KOPT-K1 (cell line): ENCODE results near the gene DAB2IP.

Experiments used
- H3K27ac ChIP-seq: fragments of 200-600 bp; sonication (generic); 2 replicates; pipeline ENCODE4 v1.5.1; 2016; ENCODE audit warnings: antibody characterized with exemption, mild to moderate bottlenecking, low read depth, low read length; ENCODE audit not compliant: poor library complexity, severe bottlenecking
- H3K36me3 ChIP-seq: fragments of 200-600 bp; sonication (generic); 2 replicates; pipeline ENCODE4 v1.5.1; 2017; ENCODE audit warnings: antibody characterized with exemption, mild to moderate bottlenecking, low read length, moderate library complexity; ENCODE audit not compliant: insufficient read depth
- H3K9me3 ChIP-seq: fragments of 200-600 bp; sonication (generic); 2 replicates; pipeline ENCODE4 v1.5.1; 2017; ENCODE audit warnings: antibody characterized with exemption, low read length, mild to moderate bottlenecking; ENCODE audit not compliant: insufficient read depth, poor library complexity, severe bottlenecking

DAB2IP gene

GRCh38 chr9:121755581-121755980, 104.1 kb downstream of the DAB2IP start:
- no peak overlapping the region for H3K27ac ChIP-seq

GRCh38 chr9:121756474-121757280, 105.2 kb downstream of the DAB2IP start:
- H3K27ac ChIP-seq: no peak overlapping the region
- no peaks in the 10 kb centered on the region for H3K9me3 ChIP-seq
- H3K36me3 ChIP-seq: no peaks in the 10 kb centered on the region

More at GRCh38 chr9:121755581-121755980, 104.1 kb downstream of the DAB2IP start:
- H3K9me3 ChIP-seq: no peaks in the 10 kb centered on the region
- H3K36me3 ChIP-seq: no peaks in the 10 kb centered on the region

DNA sequence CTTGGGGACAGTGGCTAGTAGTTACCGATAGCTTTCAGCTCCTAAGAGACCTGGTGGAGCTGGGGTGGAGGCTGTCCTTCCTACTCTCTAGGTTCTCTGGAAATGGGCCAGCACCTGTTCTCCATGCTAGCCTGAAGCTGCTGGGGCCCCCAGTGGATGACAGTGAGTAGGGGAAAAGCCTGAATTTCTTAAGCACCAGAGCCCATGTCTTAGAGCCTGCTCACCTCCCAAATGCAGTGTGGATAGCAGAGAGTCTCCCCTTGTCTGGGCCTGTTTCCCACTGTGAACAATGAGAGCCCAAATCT, 105.8 kb downstream of the DAB2IP start:
- H3K27ac ChIP-seq: no peak overlapping the region
- no peaks in the 10 kb centered on the region for H3K9me3 ChIP-seq
- H3K36me3 ChIP-seq: no peaks in the 10 kb centered on the region

GRCh38 chr9:121758693-121759092, 107.3 kb downstream of the DAB2IP start:
- no peak overlapping the region for H3K27ac ChIP-seq
- no peaks in the 10 kb centered on the region for H3K9me3 ChIP-seq
- H3K36me3 ChIP-seq: no peaks in the 10 kb centered on the region

DNA sequence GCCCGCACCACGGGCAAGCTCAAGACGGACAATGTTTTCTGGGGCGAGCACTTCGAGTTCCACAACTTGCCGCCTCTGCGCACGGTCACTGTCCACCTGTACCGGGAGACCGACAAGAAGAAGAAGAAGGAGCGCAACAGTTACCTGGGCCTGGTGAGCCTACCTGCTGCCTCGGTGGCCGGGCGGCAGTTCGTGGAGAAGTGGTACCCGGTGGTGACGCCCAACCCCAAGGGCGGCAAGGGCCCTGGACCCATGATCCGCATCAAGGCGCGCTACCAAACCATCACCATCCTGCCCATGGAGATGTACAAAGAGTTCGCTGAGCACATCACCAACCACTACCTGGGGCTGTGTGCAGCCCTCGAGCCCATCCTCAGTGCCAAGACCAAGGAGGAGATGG, 108.6 kb downstream of the DAB2IP start:
- no peaks in the 10 kb centered on the region for H3K9me3 ChIP-seq
- no peak overlapping the region for H3K27ac ChIP-seq
- no peaks in the 10 kb centered on the region for H3K36me3 ChIP-seq

DNA sequence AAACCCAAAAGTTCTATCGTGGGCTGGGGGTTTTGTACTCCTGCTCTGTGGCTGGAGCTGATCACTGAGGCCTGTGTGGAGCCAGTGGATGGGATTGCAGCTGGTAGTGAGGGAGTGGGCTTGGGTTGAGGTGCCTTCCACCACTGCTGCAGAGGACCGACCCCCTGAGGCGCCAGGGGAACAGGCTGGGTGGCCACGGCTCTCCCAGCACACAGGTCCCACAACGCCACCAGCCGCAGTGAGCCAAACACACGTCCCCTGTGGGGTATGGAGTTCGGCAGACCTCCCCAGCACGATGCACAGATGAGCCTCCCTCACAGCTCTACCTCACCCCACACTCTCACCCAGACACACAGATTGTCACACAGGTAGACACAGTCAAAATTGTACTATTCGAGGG, 109.1 kb downstream of the DAB2IP start:
- Histone ChIP-seq H3K36me3 (no peaks in the 10 kb centered on the region), H3K9me3 (no peaks in the 10 kb centered on the region), H3K27ac (no peak overlapping the region)

DNA sequence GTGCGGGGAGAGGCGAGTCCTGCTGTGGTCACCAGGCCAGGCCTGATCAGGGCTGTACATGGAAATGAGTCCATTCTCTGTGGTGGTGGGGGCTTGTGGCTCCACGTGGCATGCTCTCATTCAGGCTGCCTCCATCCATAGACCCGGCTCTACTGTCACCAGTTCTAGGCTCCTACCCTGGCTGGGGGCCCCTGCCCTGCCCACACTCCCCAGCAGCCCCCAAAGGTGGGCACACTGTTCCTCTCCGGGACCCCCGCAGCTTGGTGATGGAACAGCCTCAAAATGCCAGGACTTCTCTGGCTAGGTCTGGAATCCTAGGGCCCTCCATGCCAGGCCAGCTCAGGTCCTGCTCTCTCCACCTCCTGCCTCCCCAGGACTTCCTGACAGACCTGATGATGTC, 111.7 kb downstream of the DAB2IP start:
- Histone ChIP-seq H3K27ac (no peak overlapping the region), H3K36me3 (no peaks in the 10 kb centered on the region), H3K9me3 (no peaks in the 10 kb centered on the region)

DNA sequence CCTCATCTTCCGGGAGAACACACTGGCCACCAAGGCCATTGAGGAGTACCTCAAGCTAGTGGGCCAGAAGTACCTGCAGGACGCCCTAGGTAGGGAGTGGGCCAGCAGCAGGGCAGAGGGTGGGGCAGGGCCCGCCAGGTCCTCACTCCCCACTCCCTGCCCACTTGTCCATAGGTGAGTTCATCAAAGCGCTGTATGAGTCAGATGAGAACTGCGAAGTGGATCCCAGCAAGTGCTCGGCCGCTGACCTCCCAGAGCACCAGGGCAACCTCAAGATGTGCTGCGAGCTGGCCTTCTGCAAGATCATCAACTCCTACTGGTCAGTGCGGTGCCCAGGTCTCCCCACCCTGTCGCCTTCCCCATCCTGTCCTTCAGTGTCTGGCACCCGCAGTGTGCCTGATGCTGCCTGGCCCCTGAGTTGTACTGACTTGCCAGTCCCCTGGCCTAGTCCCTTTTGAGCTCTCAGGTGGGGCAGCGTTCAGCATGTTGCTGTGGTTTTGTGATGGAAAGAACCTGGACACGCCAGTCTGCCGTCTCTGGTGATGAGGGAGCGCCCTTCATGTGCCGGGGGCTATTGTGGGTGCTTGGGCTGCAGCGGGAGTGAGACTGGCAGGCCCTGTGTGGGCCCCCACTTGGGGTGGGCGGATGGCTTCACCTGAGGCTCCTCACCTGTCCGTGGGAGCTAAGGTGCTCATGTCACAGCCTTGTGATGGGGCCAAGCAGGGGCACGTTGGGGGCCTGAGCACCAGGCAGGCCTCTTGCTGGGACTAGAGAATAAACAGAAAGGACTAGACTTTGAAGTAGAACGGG, 112.3 kb downstream of the DAB2IP start:
- H3K36me3 ChIP-seq: no peaks in the 10 kb centered on the region
- no peak overlapping the region for H3K27ac ChIP-seq
- H3K9me3 ChIP-seq: no peaks in the 10 kb centered on the region

DNA sequence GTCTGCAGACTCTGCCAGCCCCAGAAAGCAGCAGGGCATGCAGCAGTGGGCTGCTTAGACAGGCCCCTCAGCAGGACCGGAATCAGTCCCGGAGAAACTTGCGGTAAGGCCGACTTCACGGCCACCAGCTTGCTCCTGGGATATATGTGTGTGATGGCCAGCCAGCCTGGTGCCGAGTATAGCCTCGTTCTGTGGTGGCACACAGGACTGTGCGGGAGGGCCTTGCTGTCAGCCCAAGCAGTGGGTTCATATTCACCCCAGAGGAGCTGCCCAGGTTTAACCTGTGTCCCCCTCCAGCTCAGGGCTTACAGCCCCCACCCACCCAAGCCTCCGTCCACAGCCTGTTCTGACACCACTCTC, 112.9 kb downstream of the DAB2IP start:
- Histone ChIP-seq H3K27ac (no peak overlapping the region), H3K9me3 (no peaks in the 10 kb centered on the region), H3K36me3 (no peaks in the 10 kb centered on the region)

DNA sequence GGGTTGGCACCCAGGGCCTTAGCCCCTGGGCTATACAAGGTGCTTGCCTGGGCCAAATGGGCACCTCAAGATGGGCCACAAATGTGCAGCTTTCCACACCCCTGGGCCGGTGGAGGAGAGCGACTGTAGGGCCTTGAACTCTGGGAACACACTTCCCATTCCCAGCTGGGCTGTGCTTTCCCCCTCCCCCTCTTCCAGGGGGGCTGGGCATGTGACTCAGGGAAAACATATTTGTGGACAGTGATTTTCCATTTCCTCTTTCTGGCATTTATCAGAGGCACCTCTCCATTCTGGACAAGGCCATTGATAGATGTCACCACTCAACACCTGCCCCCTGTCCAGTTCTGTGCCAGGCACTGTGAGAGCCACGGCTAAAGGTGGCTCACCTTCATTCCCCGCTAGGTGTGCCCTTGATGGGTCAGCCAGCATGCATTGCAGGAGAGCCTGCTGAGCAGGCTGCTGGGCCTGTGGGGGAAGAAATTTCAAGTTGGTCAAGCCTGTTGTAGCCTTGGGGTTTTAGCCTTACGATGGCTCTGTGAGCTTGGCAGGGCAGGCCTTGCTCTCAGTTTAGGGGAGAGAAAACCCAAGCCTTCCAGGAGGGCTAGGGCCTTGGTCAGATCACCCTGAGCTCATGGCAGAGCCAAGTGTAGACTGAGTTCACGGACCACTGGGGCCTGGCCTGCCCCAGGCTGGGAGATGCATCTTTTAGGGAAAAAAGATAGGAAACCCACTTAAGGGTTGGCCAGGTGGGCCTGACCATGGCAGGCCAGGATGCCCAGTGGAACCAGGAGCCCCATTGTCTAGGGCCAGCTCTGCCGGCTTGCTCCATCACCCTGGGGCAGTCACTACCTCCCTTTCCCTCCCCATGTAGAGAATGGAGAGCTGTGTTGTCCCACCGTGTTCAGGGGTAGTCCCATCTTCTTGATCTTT, 113.9 kb downstream of the DAB2IP start:
- H3K27ac ChIP-seq: no peak overlapping the region
- no peaks in the 10 kb centered on the region for H3K36me3 ChIP-seq
- H3K9me3 ChIP-seq: no peaks in the 10 kb centered on the region

DNA sequence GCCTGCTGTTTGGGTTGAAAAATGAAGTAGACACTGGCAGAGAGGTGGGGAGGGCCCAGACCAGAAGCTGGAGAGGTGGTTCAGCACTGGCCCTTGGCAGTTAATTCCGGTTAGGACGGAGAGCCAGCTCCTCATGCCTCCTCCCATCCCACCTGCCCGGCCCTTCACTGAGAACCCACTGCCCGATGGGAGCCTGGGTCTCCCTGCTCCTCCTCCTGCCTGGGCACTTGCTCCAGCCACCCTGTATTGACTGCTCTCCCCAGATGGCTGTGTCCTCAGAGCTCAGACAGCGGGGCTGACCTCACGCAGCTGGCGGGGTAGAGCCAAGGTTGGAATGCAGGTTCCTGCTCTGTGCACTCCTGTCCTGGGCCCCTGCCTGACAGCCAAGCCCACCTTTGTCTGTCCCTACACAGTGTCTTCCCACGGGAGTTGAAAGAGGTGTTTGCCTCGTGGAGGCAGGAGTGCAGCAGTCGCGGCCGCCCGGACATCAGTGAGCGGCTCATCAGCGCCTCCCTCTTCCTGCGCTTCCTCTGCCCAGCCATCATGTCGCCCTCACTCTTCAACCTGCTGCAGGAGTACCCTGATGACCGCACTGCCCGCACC, 114.7 kb downstream of the DAB2IP start:
- Histone ChIP-seq H3K9me3 (no peaks in the 10 kb centered on the region), H3K27ac (no peak overlapping the region), H3K36me3 (no peaks in the 10 kb centered on the region)

- H3K27ac ChIP-seq: no peak overlapping the region
Observed at GRCh38 chr9:121767171-121767769, 115.8 kb downstream of the DAB2IP start.

GRCh38 chr9:121768416-121769015, 117.1 kb downstream of the DAB2IP start:
- H3K27ac ChIP-seq: no peak overlapping the region
- no peaks in the 10 kb centered on the region for H3K9me3 ChIP-seq
- no peaks in the 10 kb centered on the region for H3K36me3 ChIP-seq

More at GRCh38 chr9:121767171-121767769, 115.8 kb downstream of the DAB2IP start:
- H3K9me3 ChIP-seq: no peaks in the 10 kb centered on the region
- H3K36me3 ChIP-seq: no peaks in the 10 kb centered on the region

GRCh38 chr9:121769939-121770338, 118.5 kb downstream of the DAB2IP start:
- Histone ChIP-seq H3K9me3 (no peaks in the 10 kb centered on the region), H3K36me3 (no peaks in the 10 kb centered on the region), H3K27ac (no peak overlapping the region)
